ENCODE results near the gene NMU. TPM values are rescaled to one million over a fixed set of nuclear protein-coding genes. Genes with fewer than 3 reads are reported as not detected.
"Not testable (repeated sequence)": the region's sequence is repeated elsewhere in the genome, so short reads cannot be mapped to it uniquely, and the experiment has no call there.

NMU gene
- total and polyA plus RNA-seq, 10 of the 15 experiments (the other 5 are each of a cell fraction or from before 2014, with no cell fraction given): 0.33 TPM; not detected in 9

- ATAC-seq (peak; percentile 58), DNase-seq (ENCODE audit: low read depth, low spot score) (no peak), FAIRE-seq (no peak)
- Histone ChIP-seq H3K27me3 (replicated peaks in 1 of 2; ENCODE audit: control insufficient read depth in 2 of 2, insufficient read depth in 2 of 2, low read length in 1 of 2) (no peaks in the 10 kb centered on the region), H3K4me3 (peak overlapping the region; percentile 18; the same call in 1 of the 2 replicates), H3K79me2 (ENCODE audit: control insufficient read depth, insufficient read depth, low read length) (no peaks in the 10 kb centered on the region), H3K4me1 (ENCODE audit: control insufficient read depth, insufficient read depth, low read length) (no peaks in the 10 kb centered on the region), H3K27ac (ENCODE audit: control insufficient read depth, insufficient read depth) (no peak overlapping the region), H3K4me2 (ENCODE audit: control insufficient read depth, insufficient read depth) (peak overlapping the region; percentile 43; the same call in 1 of the 2 replicates), H3K9me3 (replicated peaks; ENCODE audit: control insufficient read depth, insufficient read depth, low read length) (no peaks in the 10 kb centered on the region), H2AFZ (ENCODE audit: control insufficient read depth, low read depth, low read length) (peak overlapping the region; percentile 49), H3K36me3 (ENCODE audit: control insufficient read depth in 2 of 2, insufficient read depth in 2 of 2, low read length in 1 of 2) (no peaks in the 10 kb centered on the region), H3K9ac (ENCODE audit: control insufficient read depth, insufficient read depth, low read length) (no peak overlapping the region), H4K20me1 (ENCODE audit: control insufficient read depth, insufficient read depth) (no peaks in the 10 kb centered on the region)
- in situ Hi-C loops (cut with MboI): loop anchor here (10.0 to 25.0 kb wide), 2 partner anchors 209 to 1241 kb away; partner anchors contain the start of gene SRD5A3
- BruUV-seq (replicated peaks): no TSS peak
- intact Hi-C loops (cut with micrococcal nuclease; ENCODE audit: unreplicated experiment): loop anchor here (1.0 kb wide), 2 partner anchors 144 to 207 kb away; partner anchors contain the start of gene SRD5A3
- CTCF ChIA-PET: interaction anchor here (1.3 to 2.7 kb wide), 4 partner anchors 109 to 208 kb away, joined by 6 to 12 read pairs (median 7); no protein-coding TSS in a partner anchor
- SMC1A ChIA-PET (ENCODE audit: uncharacterized antibody, unreplicated experiment): interaction anchor here (1.3 to 3.2 kb wide), 3 partner anchors 13 to 144 kb away, joined by 3 to 17 read pairs (median 13); no protein-coding TSS in a partner anchor
- 21% methylated on average over 10 of the region's 10 CpGs for WGBS (ENCODE audit: insufficient coverage, insufficient replicate concordance, low lambda C conversion rate, missing lambda C conversion rate)
- POLR2A ChIA-PET: no interaction called here
- TF ChIP-seq CHD2 (IDR thresholded peaks at IDR 0.05; ENCODE audit: borderline replicate concordance, low read depth, low read length): no peak
- TF ChIP-seq NFYB (IDR thresholded peaks at IDR 0.05; ENCODE audit: insufficient read depth, low read depth, low read length): 0 out of 2 replicates have a peak, but pooled peaks have one; percentile 39
- RAD21 ChIA-PET (ENCODE audit: unreplicated experiment): interaction anchor here (1.5 kb wide), 2 partner anchors 144 to 145 kb away, joined by 8 to 11 read pairs; no protein-coding TSS in a partner anchor
Measured at GRCh38 chr4:55553441-55554201, 82.5 kb downstream of the NMU start.

- ChIA-PET POLR2A (interaction anchor here (1.3 kb wide), 1 partner anchor 143 kb away, joined by 3 read pairs; no protein-coding TSS in a partner anchor), SMC1A (ENCODE audit: uncharacterized antibody, unreplicated experiment) (interaction anchor here (0.5 to 3.2 kb wide), 5 partner anchors 10 to 220 kb away, joined by 3 to 17 read pairs (median 3); no protein-coding TSS in a partner anchor), CTCF (interaction anchor here (0.7 to 2.7 kb wide), 3 partner anchors 10 to 142 kb away, joined by 3 to 12 read pairs (median 4); no protein-coding TSS in a partner anchor), RAD21 (ENCODE audit: unreplicated experiment) (interaction anchor here (0.5 to 1.5 kb wide), 4 partner anchors 12 to 142 kb away, joined by 3 to 8 read pairs (median 4); no protein-coding TSS in a partner anchor)
- H4K20me1 ChIP-seq (ENCODE audit: control insufficient read depth, insufficient read depth); H3K9me3 ChIP-seq (replicated peaks; ENCODE audit: control insufficient read depth, insufficient read depth, low read length); H3K36me3 ChIP-seq (ENCODE audit: control insufficient read depth in 2 of 2, insufficient read depth in 2 of 2, low read length in 1 of 2); H3K4me3 ChIP-seq; intact Hi-C loops (cut with micrococcal nuclease; ENCODE audit: unreplicated experiment); BruUV-seq (replicated peaks); H3K4me1 ChIP-seq (ENCODE audit: control insufficient read depth, insufficient read depth, low read length); H3K9ac ChIP-seq (ENCODE audit: control insufficient read depth, insufficient read depth, low read length); FAIRE-seq; ATAC-seq; DNase-seq (ENCODE audit: low read depth, low spot score); H3K79me2 ChIP-seq (ENCODE audit: control insufficient read depth, insufficient read depth, low read length); H3K4me2 ChIP-seq (ENCODE audit: control insufficient read depth, insufficient read depth); H2AFZ ChIP-seq (ENCODE audit: control insufficient read depth, low read depth, low read length); H3K27me3 ChIP-seq (replicated peaks in 1 of 2; ENCODE audit: control insufficient read depth in 2 of 2, insufficient read depth in 2 of 2, low read length in 1 of 2); H3K27ac ChIP-seq (ENCODE audit: control insufficient read depth, insufficient read depth): not testable (repeated sequence)
- peak; percentile 81 for TF ChIP-seq NFYB (IDR thresholded peaks at IDR 0.05; ENCODE audit: insufficient read depth, low read depth, low read length)
- in situ Hi-C loops (cut with MboI): loop anchor here (10.0 to 25.0 kb wide), 2 partner anchors 207 to 1240 kb away; partner anchors contain the start of gene SRD5A3
- WGBS (ENCODE audit: insufficient coverage, insufficient replicate concordance, low lambda C conversion rate, missing lambda C conversion rate): 37% methylated on average over 6 of the region's 6 CpGs
Measured at GRCh38 chr4:55551964-55552363, 84.1 kb downstream of the NMU start.

Data from GM12878 (cell line).